Transverse colon (tissue), 4 donors: ENCODE data around the gene ROGDI.

Experiments used
- POLR2AphosphoS5 ChIP-seq, 3 donors: sonication (generic); formaldehyde crosslinking; IDR thresholded peaks; one replicate each; pipeline ENCODE4 v1.6.1; 2016; ENCODE audit warnings: antibody characterized with exemption in 3 of 3
- TF ChIP-seq, protein P1 (sequence below), 5 experiments: fragments of 200-600 bp in 3 of 5; fragments of 450-650 bp in 2 of 5; sonication (generic) in 3 of 5; IDR thresholded peaks; 1 replicate in 2 of 5; 2 replicates in 3 of 5; pipeline ENCODE4 v1.5.1; 2016 to 2017; ENCODE audit warnings: antibody characterized with exemption in 5 of 5, inconsistent platforms in 3 of 5, mild to moderate bottlenecking in 2 of 5, moderate library complexity in 1 of 5

DNA sequence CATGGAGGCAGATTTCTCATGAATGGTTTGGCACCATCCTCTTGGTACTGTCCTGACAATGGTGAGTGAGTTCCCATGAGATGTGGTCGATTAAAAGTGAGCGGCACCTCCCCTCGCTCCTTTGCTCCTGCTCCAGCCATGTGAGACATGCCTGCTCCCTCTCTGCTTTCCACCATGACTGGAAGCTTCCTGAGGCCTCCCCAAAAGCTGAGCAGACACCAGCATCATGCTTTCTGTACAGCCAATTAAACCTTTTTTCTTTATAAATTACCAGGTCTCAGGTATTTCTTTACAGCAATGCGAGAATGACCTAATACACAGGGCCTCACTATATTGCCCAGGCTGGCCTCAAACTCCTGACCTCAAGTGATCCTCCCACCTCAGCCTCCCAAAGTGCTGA, 47.6 kb downstream of the ROGDI start:
- TF ChIP-seq, protein P1, sequence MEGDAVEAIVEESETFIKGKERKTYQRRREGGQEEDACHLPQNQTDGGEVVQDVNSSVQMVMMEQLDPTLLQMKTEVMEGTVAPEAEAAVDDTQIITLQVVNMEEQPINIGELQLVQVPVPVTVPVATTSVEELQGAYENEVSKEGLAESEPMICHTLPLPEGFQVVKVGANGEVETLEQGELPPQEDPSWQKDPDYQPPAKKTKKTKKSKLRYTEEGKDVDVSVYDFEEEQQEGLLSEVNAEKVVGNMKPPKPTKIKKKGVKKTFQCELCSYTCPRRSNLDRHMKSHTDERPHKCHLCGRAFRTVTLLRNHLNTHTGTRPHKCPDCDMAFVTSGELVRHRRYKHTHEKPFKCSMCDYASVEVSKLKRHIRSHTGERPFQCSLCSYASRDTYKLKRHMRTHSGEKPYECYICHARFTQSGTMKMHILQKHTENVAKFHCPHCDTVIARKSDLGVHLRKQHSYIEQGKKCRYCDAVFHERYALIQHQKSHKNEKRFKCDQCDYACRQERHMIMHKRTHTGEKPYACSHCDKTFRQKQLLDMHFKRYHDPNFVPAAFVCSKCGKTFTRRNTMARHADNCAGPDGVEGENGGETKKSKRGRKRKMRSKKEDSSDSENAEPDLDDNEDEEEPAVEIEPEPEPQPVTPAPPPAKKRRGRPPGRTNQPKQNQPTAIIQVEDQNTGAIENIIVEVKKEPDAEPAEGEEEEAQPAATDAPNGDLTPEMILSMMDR (IDR thresholded peaks at IDR 0.05), result no peak
- TF ChIP-seq POLR2AphosphoS5 (IDR thresholded peaks at IDR 0.05), result no peak
